Left colon (tissue), 2 donors: ENCODE measurements around the gene SLC46A2. TPM values are rescaled to one million over a fixed set of nuclear protein-coding genes. Genes with fewer than 3 reads are reported as not detected.

Source experiments
- ATAC-seq: fragments of 200-7000 bp; cut with Tn5 transposase; one replicate; pipeline ENCODE4 v1.9.1; 2020; ENCODE audit warnings: mild to moderate bottlenecking, moderate library complexity
- DNase-seq, 2 donors: peaks; one replicate each; pipeline ENCODE4 v3.0.0-alpha.2; 2020
- intact Hi-C, 2 donors: fragments of 100-400 bp; cut with DNase I in 1 of 2; cut with micrococcal nuclease in 1 of 2; formaldehyde crosslinking; loops; one replicate each; pipeline versions ENCODE4 v1.11.2 to v1.14.0; 2022; cut with DNase I, micrococcal nuclease
- total RNA-seq, 2 donors: library from RNA; stranded (reverse); fragmentation: NEBNext Ultra II Directional; extraction: Animal tissue kit (Norgen Biotek cat#: 25700); gene quantifications; one replicate each; pipeline ENCODE4 v1.2.1, GENCODE V29; 2021
- donor health status: DM: no; HTN: no; CAD: no.
- donor health status: DM: yes; HTN: yes; CAD: no.

Gene SLC46A2
- total RNA-seq, 2 donors from 2014 or later: not detected

GRCh38 chr9:112842555-112842954, 48.1 kb downstream of the SLC46A2 start:
- intact Hi-C loops: no loop called here
- DNase-seq (no peak), ATAC-seq (no peak)

- intact Hi-C loops: no loop called here
- ATAC-seq (peak; percentile 28), DNase-seq (no peak)
These were observed 49.4 kb downstream of the SLC46A2 start for GRCh38 chr9:112841261-112841660.

GRCh38 chr9:112839331-112839730, 51.3 kb downstream of the SLC46A2 start:
- intact Hi-C loops: no loop called here
- ATAC-seq: no peak
- no peak for DNase-seq

- intact Hi-C loops: no loop called here
- peak; percentile 35 for ATAC-seq
- peak; percentile 31 to 46 for DNase-seq
These were observed 52.3 kb downstream of the SLC46A2 start for GRCh38 chr9:112838342-112838741.

GRCh38 chr9:112836394-112836793, 54.3 kb downstream of the SLC46A2 start:
- intact Hi-C loops: no loop called here
- peak; percentile 84 for ATAC-seq
- peak; percentile 48 to 83 for DNase-seq

- DNase-seq (no peak), ATAC-seq (no peak)
- intact Hi-C loops: no loop called here
These were observed 57.6 kb downstream of the SLC46A2 start for GRCh38 chr9:112833081-112833480.

- no peak for DNase-seq
- intact Hi-C loops: no loop called here
- peak; percentile 13 for ATAC-seq
These were observed 58.7 kb downstream of the SLC46A2 start for GRCh38 chr9:112831969-112832368.

GRCh38 chr9:112831281-112831851, 59.3 kb downstream of the SLC46A2 start:
- intact Hi-C loops: no loop called here
- peak; percentile 77 to 80 for DNase-seq
- ATAC-seq: peak; percentile 83

Other genes with a start within 250 kb of the SLC46A2 start
- gene INIP, start 172.8 kb downstream of the SLC46A2 start, total RNA-seq: 10 to 100 TPM; 27.3 to 31.9 TPM
- 10 to 100 TPM; 30.7 to 35.3 TPM for gene SNX30, start 140.1 kb downstream of the SLC46A2 start, total RNA-seq
- gene ZNF883, start 121.3 kb upstream of the SLC46A2 start, total RNA-seq: under 1 TPM; 0.39 to 0.43 TPM
- gene ZFP37, start 165.8 kb upstream of the SLC46A2 start, total RNA-seq: under 1 TPM; 0.52 to 0.67 TPM